WTC11 (cell line): ENCODE measurements around the gene WIZ.

Experiments used
- CBFB ChIP-seq: sonication (generic); formaldehyde crosslinking; IDR thresholded peaks from 2 replicates; pipeline ENCODE4 v1.8.1; 2022; ENCODE audit warnings: mild to moderate bottlenecking, low read depth, missing genetic modification reagents
- HMGA2 ChIP-seq: fragments of 250-450 bp; sonication (Bioruptor Pico); IDR thresholded peaks from 2 replicates; pipeline ENCODE4 v1.4.0; 2021; ENCODE audit warnings: mild to moderate bottlenecking, moderate library complexity
- NFYB ChIP-seq: sonication (generic); formaldehyde crosslinking; conservative IDR thresholded peaks from 2 replicates; pipeline ENCODE4 v1.8.0; 2022; ENCODE audit warnings: low read depth, missing genetic modification reagents
- SMAD3 ChIP-seq: sonication (generic); formaldehyde crosslinking; IDR thresholded peaks from 2 replicates; pipeline ENCODE4 v1.8.0; 2022; ENCODE audit warnings: missing genetic modification reagents, mild to moderate bottlenecking, borderline replicate concordance
- ZNF671 ChIP-seq: fragments of 250-450 bp; sonication (Bioruptor Pico); IDR thresholded peaks from 2 replicates; pipeline ENCODE4 v1.8.0; 2021; ENCODE audit warnings: mild to moderate bottlenecking
- TF ChIP-seq, protein P1 (sequence below): fragments of 200-600 bp; IDR thresholded peaks from 2 replicates; pipeline ENCODE4 v1.8.0; 2022; ENCODE audit warnings: antibody characterized with exemption
- TF ChIP-seq, protein P2 (sequence below): sonication (generic); formaldehyde crosslinking; conservative IDR thresholded peaks from 2 replicates; pipeline ENCODE4 v1.8.1; 2022; ENCODE audit warnings: mild to moderate bottlenecking, missing genetic modification reagents
- TF ChIP-seq, protein P3 (sequence below): sonication (generic); formaldehyde crosslinking; IDR thresholded peaks from 2 replicates; pipeline ENCODE4 v1.8.0; 2022; ENCODE audit warnings: mild to moderate bottlenecking, missing genetic modification reagents

DNA sequence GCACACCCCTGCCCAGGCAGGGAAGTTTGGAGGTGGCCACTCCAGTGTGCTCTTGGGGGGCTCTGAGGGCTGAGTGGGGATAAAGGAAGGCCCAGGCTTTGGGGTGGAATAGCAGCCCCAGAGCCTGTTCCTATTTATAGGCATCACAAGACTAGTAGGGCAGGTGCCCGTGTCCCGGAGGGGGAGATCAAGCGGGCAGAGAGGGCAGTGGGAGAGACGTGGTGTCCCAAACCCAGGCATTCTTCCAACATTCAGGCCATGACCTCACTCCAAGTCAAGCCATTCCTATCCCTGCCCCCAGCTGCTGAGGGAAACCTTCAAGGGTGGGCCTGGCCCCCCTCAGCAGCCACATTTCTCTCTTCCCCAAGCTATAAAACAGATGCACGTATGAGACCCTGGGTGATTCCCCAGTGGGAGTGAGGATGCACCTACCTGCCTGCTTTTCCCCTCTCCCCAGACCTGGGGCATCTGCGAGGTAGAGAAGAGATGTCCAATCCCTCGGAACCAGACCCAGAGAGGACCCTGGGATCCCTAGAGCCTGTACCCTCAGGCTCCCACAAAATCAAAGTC lies 3.9 kb downstream of the WIZ start:
- TF ChIP-seq, protein P1, sequence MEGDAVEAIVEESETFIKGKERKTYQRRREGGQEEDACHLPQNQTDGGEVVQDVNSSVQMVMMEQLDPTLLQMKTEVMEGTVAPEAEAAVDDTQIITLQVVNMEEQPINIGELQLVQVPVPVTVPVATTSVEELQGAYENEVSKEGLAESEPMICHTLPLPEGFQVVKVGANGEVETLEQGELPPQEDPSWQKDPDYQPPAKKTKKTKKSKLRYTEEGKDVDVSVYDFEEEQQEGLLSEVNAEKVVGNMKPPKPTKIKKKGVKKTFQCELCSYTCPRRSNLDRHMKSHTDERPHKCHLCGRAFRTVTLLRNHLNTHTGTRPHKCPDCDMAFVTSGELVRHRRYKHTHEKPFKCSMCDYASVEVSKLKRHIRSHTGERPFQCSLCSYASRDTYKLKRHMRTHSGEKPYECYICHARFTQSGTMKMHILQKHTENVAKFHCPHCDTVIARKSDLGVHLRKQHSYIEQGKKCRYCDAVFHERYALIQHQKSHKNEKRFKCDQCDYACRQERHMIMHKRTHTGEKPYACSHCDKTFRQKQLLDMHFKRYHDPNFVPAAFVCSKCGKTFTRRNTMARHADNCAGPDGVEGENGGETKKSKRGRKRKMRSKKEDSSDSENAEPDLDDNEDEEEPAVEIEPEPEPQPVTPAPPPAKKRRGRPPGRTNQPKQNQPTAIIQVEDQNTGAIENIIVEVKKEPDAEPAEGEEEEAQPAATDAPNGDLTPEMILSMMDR = no peak
- TF ChIP-seq, protein P2, sequence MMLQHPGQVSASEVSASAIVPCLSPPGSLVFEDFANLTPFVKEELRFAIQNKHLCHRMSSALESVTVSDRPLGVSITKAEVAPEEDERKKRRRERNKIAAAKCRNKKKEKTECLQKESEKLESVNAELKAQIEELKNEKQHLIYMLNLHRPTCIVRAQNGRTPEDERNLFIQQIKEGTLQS (CRISPR knock-in tag) = no peak
- no peak for TF ChIP-seq SMAD3 (CRISPR knock-in tag)
- TF ChIP-seq ZNF671 (CRISPR knock-in tag) = no peak
- TF ChIP-seq, protein P3, sequence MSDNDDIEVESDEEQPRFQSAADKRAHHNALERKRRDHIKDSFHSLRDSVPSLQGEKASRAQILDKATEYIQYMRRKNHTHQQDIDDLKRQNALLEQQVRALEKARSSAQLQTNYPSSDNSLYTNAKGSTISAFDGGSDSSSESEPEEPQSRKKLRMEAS (CRISPR knock-in tag) = no peak
- TF ChIP-seq HMGA2 = no peak
- no peak for TF ChIP-seq NFYB
- TF ChIP-seq CBFB = no peak
